ENCODE measurements around the gene STYXL2. TPM values are rescaled to one million over a fixed set of nuclear protein-coding genes. Genes with fewer than 3 reads are reported as not detected.
A peak's percentile ranks its signal among the peaks of the same experiment; 100 is the strongest.

STYXL2 gene
- total and polyA plus RNA-seq, 8 donors = 0.12 to 1.3 (median 0.66) TPM; not detected in 1

DNA sequence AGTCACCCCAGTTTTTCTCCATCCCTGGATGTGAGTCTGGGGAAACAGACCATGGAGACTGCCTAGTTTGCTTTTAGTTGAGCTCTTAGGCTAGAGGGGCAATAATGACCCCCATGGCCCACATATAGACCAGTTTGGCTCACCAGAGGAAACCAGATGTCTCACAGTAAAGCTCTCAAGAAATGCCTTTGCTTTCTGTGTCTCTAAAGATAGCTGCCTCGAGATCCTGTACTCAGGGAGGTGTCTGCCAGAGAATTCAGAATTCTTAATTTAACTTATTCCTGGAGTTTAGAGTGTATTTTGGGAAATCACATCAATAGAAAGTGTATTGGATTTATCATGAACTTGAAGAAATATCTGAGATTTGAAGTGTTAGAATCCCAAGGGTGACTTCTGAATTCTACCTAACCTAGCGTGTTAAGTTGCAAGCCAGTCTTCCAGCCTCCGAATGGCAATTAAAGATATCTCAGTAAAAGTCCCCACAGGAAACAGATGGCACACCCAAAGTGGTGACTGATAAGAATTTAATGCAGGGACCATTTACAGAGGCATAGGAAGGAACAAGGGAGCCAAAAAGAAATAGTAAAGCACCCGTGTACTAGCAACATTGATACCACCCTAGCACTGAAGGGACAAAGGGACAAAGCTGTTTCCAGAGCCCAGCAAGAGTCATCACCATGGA lies 37.1 kb downstream of the STYXL2 start:
- intact Hi-C loops (cut with DNase I) = no loop called here
- DNase-seq = no peak
- Histone ChIP-seq H3K36me3 (no peaks in the 10 kb centered on the region), H3K9me3 (no peaks in the 10 kb centered on the region), H3K27ac (no peak overlapping the region), H3K4me1 (no peaks in the 10 kb centered on the region), H3K4me3 (no peak overlapping the region), H3K27me3 (peaks cover 0 to 9% of the 10 kb centered on the region in 2 donors)
- ATAC-seq = no peak
- no peak for TF ChIP-seq CTCF (IDR thresholded peaks at IDR 0.05)

DNA sequence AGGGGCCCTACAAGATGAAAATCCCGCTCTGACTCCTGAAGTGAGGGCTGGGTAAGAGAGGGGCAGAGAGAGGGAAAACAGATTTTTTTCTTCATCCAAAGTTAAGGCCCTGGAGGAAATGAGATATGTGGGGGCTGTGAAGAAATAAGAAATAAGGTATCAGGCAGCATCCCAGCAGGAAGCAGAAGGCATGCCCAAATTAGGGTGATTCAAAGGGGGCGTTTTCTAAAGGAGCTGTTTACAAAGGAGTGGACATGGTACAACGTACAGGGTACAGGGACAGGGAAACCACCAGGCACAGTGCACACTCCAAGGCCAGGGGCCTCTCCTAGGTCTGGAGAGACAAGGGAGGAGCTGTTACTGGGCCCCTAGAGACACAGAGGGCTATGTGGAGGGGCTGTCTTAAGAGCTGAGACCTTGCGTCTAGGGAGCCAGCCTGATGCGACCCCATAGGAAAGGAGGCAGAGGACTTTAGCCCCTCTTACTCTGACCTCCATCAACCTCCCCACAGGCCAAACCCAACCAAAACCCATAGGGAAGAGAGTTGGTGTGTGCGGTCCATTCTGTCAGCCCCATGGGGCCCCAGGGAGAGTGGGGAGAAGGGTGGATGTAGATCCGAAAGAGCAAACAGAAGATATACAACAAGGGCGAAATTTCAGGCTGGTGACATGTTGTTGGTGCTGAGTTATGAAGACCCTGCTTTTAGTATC lies 38.6 kb downstream of the STYXL2 start:
- intact Hi-C loops (cut with DNase I) = no loop called here
- DNase-seq = no peak
- Histone ChIP-seq H3K36me3 (no peaks in the 10 kb centered on the region), H3K4me3 (no peak overlapping the region), H3K4me1 (no peaks in the 10 kb centered on the region), H3K9me3 (no peaks in the 10 kb centered on the region), H3K27ac (no peak overlapping the region), H3K27me3 (peaks cover 0 to 9% of the 10 kb centered on the region in 2 donors)
- TF ChIP-seq CTCF (IDR thresholded peaks at IDR 0.05) = no peak
- ATAC-seq = no peak

DNA sequence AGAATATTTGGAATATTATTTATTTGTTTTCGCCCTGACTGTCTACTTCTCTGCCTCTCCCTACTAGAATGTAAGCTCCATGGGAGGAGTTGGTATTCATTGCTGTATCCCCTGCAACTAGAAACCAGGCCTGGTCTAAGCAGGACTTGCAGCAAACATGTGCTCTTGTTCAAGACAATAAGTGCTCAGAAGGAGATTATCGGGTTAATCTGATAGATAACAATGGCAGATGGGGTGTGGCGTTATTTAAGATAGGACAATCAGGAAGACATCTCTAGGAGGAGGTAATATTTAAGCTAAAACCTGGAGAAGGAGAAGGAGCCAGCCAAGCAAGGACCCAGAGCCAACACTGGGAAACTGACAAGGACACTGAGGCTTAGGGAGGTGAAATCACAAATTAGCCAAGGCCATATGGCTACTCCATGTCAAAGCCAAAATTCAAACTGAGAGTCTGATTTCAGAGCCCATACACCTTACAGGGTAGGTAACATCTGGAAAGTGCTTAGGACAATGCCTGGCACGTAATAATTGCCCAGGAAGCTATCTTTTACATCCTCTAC lies 41.5 kb downstream of the STYXL2 start:
- DNase-seq = no peak
- H3K36me3 ChIP-seq = no peaks in the 10 kb centered on the region
- no peaks in the 10 kb centered on the region for H3K4me1 ChIP-seq
- ATAC-seq = no peak
- no peak overlapping the region for H3K27ac ChIP-seq
- H3K4me3 ChIP-seq = no peak overlapping the region
- no peaks in the 10 kb centered on the region for H3K9me3 ChIP-seq
- intact Hi-C loops (cut with DNase I) = no loop called here
- H3K27me3 ChIP-seq = peaks cover 0 to 9% of the 10 kb centered on the region in 2 donors
- no peak for TF ChIP-seq CTCF (IDR thresholded peaks at IDR 0.05)

DNA sequence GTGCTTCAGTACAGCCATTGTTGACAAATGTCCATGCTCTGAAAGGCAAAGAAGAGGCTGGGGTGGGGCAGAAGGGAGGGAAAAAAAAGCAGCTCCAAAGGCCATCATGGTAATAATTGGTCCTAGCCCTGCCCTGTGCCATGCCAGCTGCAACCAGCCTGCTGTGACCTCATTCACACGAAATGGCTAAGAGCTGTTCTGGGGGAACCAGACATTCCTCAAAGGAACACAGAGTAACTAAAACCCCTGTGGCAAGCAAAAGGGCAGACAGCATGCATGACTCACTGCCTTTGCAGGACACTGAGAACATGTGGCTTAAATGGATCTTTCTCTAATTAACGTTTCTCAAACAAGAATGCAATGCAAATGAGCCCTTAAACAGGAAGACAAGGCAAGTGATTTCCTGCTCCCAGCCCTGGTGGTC lies 42.3 kb downstream of the STYXL2 start:
- Histone ChIP-seq H3K4me1 (no peaks in the 10 kb centered on the region), H3K27me3 (peaks cover 0 to under 1% of the 10 kb centered on the region in 2 donors), H3K9me3 (no peaks in the 10 kb centered on the region), H3K27ac (no peak overlapping the region), H3K36me3 (no peaks in the 10 kb centered on the region), H3K4me3 (no peak overlapping the region)
- intact Hi-C loops (cut with DNase I) = no loop called here
- TF ChIP-seq CTCF (IDR thresholded peaks at IDR 0.05) = no peak
- DNase-seq (no peak), ATAC-seq (peak; percentile 40)

DNA sequence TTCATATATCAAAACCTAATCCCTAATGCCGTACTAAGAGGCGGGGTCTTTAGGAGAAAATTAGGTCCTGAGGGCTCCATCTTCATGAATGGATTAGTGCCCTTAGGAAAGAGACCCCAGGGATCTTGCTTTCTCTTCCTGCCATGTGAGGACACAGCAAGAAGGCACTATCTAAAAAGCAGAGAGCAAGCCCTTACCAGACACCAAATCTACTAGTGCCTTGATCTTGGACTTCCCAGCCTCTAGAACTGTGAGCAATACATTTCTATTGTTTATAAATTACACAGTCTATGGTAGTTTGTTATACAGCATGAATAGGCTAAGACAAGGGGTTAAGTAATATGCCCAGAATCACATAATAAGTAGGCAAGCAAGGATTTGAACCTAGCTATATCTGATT lies 42.9 kb downstream of the STYXL2 start:
- H3K27me3 ChIP-seq = no peaks in the 10 kb centered on the region
- no peaks in the 10 kb centered on the region for H3K9me3 ChIP-seq
- intact Hi-C loops (cut with DNase I) = no loop called here
- ATAC-seq (no peak), DNase-seq (no peak)
- H3K4me3 ChIP-seq = no peak overlapping the region
- no peaks in the 10 kb centered on the region for H3K36me3 ChIP-seq
- TF ChIP-seq CTCF (IDR thresholded peaks at IDR 0.05) = no peak
- H3K27ac ChIP-seq = no peak overlapping the region
- H3K4me1 ChIP-seq = no peaks in the 10 kb centered on the region
